Measurements from ENCODE around the gene HTRA1.

DNA sequence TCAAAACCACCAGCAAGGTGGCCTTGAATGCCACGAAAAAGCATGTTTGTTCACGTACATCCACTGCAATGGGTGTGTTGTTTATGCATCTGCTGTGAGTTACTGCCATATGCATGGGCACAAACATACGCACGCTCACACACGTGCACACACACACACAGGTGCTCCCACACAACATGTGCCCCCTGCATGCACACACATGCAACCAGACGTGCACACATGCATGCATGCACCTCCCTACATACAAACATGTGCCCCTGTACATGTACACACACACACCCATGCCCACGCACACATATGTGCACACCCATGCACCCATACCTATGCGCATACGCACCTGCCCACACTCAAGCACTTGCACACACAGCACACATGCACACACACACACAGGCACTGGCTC, 89.1 kb downstream of the HTRA1 start:
- TF ChIP-seq GATA3 (IDR thresholded peaks at IDR 0.05; ENCODE audit: low read depth, low read length) = no peak
- TF ChIP-seq GATA2 (IDR thresholded peaks at IDR 0.05; ENCODE audit: low read depth, low read length) = no peak
